Measurements from ENCODE around the gene NISCH.
A peak's percentile ranks its signal among the peaks of the same experiment; 100 is the strongest.

The NISCH gene

GRCh38 chr3:52494886-52495495, 39.6 kb downstream of the NISCH start, which contains the start of gene STAB1:
STAB1 (plus strand) TSS chr3:52495338; CDS start chr3:52495414, 76 bp downstream.
- H3K4me3 ChIP-seq (ENCODE audit: control insufficient read depth, low read depth, low read length): no peak within 1 kb of the TSS
- TF ChIP-seq CTCF (IDR thresholded peaks at IDR 0.05; ENCODE audit: control insufficient read depth, insufficient read depth, low read depth, low read length, missing control alignments): no peak
- no peak for DNase-seq (ENCODE audit: low read depth)

- H3K4me3 ChIP-seq (ENCODE audit: control insufficient read depth, low read depth, low read length): no peak overlapping the region
- no peak for DNase-seq (ENCODE audit: low read depth)
- no peak for TF ChIP-seq CTCF (IDR thresholded peaks at IDR 0.05; ENCODE audit: control insufficient read depth, insufficient read depth, low read depth, low read length, missing control alignments)
Observed at GRCh38 chr3:52495777-52496602, 40.6 kb downstream of the NISCH start.

GRCh38 chr3:52498137-52499054, 43.0 kb downstream of the NISCH start:
- TF ChIP-seq CTCF (IDR thresholded peaks at IDR 0.05; ENCODE audit: control insufficient read depth, insufficient read depth, low read depth, low read length, missing control alignments): no peak
- no peak overlapping the region for H3K4me3 ChIP-seq (ENCODE audit: control insufficient read depth, low read depth, low read length)
- DNase-seq (ENCODE audit: low read depth): peak; percentile 82

GRCh38 chr3:52501046-52501445, 45.6 kb downstream of the NISCH start:
- DNase-seq (ENCODE audit: low read depth): no peak
- no peak overlapping the region for H3K4me3 ChIP-seq (ENCODE audit: control insufficient read depth, low read depth, low read length)
- no peak for TF ChIP-seq CTCF (IDR thresholded peaks at IDR 0.05; ENCODE audit: control insufficient read depth, insufficient read depth, low read depth, low read length, missing control alignments)

- no peak for TF ChIP-seq CTCF (IDR thresholded peaks at IDR 0.05; ENCODE audit: control insufficient read depth, insufficient read depth, low read depth, low read length, missing control alignments)
- H3K4me3 ChIP-seq (ENCODE audit: control insufficient read depth, low read depth, low read length): no peak overlapping the region
- no peak for DNase-seq (ENCODE audit: low read depth)
Observed at GRCh38 chr3:52502001-52502400, 46.6 kb downstream of the NISCH start.

GRCh38 chr3:52502808-52503350, 47.5 kb downstream of the NISCH start:
- no peak for DNase-seq (ENCODE audit: low read depth)
- TF ChIP-seq CTCF (IDR thresholded peaks at IDR 0.05; ENCODE audit: control insufficient read depth, insufficient read depth, low read depth, low read length, missing control alignments): no peak
- H3K4me3 ChIP-seq (ENCODE audit: control insufficient read depth, low read depth, low read length): no peak overlapping the region

All from AG09309 (cell line).